ENCODE measurements around the gene NECTIN1.

NECTIN1 gene

DNA sequence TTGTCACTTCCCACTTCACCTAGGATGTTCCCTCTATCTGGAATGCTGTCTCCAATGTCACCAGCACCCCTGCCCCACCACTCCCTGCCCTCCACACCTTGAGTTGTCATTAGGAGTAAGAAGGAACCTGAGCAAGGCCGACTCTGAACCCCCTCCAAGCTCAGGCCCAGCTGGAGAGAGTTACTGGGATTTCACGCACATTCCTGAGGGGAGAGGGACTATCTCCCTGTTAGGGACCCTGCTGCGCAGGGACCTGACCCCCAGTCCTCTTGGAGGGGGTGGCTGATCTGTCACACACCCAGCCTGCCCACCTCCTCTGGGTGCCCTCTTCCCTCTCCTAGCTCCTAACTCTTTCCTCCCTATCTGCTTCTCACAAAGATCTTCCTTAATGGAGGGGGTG, 81.7 kb downstream of the NECTIN1 start:
- H3K4me3 ChIP-seq (ENCODE audit: low read depth, low read length): no peak overlapping the region
- no peaks in the 10 kb centered on the region for H3K36me3 ChIP-seq (replicated peaks)
- in situ Hi-C loops (cut with HindIII; ENCODE audit: low pct_ligation_motif_present, low sequenced_read_pairs): no loop called here
- H3K27me3 ChIP-seq (replicated peaks): peaks cover 1% of the 10 kb centered on the region
- TF ChIP-seq, protein P1, sequence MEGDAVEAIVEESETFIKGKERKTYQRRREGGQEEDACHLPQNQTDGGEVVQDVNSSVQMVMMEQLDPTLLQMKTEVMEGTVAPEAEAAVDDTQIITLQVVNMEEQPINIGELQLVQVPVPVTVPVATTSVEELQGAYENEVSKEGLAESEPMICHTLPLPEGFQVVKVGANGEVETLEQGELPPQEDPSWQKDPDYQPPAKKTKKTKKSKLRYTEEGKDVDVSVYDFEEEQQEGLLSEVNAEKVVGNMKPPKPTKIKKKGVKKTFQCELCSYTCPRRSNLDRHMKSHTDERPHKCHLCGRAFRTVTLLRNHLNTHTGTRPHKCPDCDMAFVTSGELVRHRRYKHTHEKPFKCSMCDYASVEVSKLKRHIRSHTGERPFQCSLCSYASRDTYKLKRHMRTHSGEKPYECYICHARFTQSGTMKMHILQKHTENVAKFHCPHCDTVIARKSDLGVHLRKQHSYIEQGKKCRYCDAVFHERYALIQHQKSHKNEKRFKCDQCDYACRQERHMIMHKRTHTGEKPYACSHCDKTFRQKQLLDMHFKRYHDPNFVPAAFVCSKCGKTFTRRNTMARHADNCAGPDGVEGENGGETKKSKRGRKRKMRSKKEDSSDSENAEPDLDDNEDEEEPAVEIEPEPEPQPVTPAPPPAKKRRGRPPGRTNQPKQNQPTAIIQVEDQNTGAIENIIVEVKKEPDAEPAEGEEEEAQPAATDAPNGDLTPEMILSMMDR (IDR thresholded peaks at IDR 0.05; ENCODE audit: low read depth, low read length, missing control alignments): no peak
- no peak for DNase-seq
- no peak overlapping the region for H3K27ac ChIP-seq

DNA sequence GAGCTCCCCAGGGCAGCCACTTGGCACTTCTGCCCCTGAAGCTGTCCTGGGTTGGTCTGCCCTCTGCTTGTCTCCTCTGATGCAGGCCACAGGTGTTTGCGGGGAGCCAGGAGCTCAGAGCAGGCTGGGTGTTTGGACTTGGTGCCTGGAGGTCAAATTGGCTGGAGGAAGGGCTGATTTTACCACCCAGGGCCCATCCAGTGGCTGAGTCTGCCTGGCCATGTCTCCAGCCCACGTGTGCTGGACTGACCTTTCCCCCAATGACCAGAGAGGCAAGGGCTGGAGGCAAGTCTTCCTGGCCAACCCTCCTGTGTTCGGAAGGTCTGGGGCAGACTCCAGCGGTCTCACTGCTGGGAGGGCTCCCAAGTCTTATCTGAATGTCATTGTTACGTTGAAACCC, 84.0 kb downstream of the NECTIN1 start:
- TF ChIP-seq, protein P1 (IDR thresholded peaks at IDR 0.05; ENCODE audit: low read depth, low read length, missing control alignments): no peak
- Histone ChIP-seq H3K4me3 (ENCODE audit: low read depth, low read length) (no peak overlapping the region), H3K27ac (no peak overlapping the region), H3K27me3 (replicated peaks) (peaks cover 1% of the 10 kb centered on the region), H3K36me3 (replicated peaks) (no peaks in the 10 kb centered on the region)
- in situ Hi-C loops (cut with HindIII; ENCODE audit: low pct_ligation_motif_present, low sequenced_read_pairs): no loop called here
- no peak for DNase-seq

DNA sequence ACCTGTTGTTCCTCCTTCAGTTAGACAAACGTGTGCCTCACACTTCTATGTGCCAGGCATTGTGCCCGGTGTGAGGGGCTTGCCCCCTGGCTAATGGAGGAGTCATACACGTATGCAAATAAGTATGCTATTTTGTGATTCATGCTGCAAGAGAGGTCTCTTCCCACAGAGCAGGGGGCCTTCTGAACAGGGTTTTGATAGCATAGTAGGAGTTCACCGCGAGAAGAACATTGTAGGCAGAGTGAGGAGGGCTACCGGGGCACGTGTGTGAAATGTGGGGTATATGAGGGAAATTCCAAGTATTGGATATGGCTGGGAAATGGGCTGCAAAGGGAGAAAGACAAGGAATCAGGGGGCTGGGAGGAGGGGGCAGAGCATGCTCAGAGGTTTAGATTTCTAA, 84.5 kb downstream of the NECTIN1 start:
- Histone ChIP-seq H3K36me3 (replicated peaks) (no peaks in the 10 kb centered on the region), H3K27ac (no peak overlapping the region), H3K4me3 (ENCODE audit: low read depth, low read length) (no peak overlapping the region), H3K27me3 (replicated peaks) (peaks cover 6% of the 10 kb centered on the region)
- TF ChIP-seq, protein P1 (IDR thresholded peaks at IDR 0.05; ENCODE audit: low read depth, low read length, missing control alignments): no peak
- DNase-seq: no peak
- in situ Hi-C loops (cut with HindIII; ENCODE audit: low pct_ligation_motif_present, low sequenced_read_pairs): no loop called here

DNA sequence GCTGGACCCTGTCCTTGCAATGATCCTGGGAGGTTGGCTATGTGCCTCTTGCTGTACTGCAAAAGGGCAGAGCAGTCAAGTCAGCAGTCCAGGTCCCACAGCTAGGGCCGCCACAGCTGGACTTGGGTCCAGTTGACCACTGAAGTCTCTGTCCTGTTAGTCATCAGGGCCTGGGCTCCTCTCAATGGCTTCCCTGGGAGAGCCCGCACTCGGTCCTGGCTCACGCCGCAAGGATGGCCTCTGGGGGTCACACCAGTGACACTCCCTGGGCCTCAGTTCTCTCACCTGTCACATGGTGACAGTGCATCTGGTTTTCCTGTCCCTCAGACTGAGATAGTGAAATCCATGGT, 85.1 kb downstream of the NECTIN1 start:
- DNase-seq: no peak
- H3K36me3 ChIP-seq (replicated peaks): no peaks in the 10 kb centered on the region
- H3K27ac ChIP-seq: no peak overlapping the region
- in situ Hi-C loops (cut with HindIII; ENCODE audit: low pct_ligation_motif_present, low sequenced_read_pairs): no loop called here
- H3K4me3 ChIP-seq (ENCODE audit: low read depth, low read length): no peak overlapping the region
- H3K27me3 ChIP-seq (replicated peaks): peaks cover 8% of the 10 kb centered on the region
- TF ChIP-seq, protein P1 (IDR thresholded peaks at IDR 0.05; ENCODE audit: low read depth, low read length, missing control alignments): no peak

DNA sequence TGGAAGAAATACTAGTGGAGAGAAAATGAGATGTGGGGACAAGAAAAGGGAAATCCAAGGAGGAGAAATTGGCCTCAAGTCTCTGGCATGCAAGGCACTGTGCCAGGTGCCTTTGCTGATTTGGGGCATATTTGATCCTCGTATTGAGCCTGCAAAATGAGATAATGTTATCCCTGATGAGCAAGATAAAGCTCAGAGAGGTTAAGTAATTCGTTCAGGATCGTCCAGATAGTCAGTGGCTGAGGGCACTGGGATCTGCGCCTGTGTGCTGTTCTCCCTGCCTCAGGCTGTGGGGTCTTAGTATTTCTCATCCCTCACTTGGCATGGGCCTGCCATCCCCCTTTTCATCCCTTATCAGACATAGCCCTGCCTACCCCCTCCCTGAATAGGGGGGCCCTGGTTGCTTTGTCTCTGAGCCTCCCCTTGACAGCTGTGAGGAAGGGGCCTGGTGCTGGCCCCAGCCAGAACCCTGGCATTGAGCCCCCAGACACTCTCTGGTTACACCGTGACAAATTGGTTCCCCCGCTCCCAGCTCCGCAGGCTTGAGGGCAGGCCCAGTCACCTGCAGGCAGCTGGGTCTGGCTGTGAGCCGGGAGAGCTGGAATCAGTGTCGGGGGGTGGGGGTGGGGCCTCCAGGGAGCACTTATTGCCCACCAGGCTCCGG, 85.7 kb downstream of the NECTIN1 start:
- no peaks in the 10 kb centered on the region for H3K36me3 ChIP-seq (replicated peaks)
- TF ChIP-seq, protein P1 (IDR thresholded peaks at IDR 0.05; ENCODE audit: low read depth, low read length, missing control alignments): no peak
- in situ Hi-C loops (cut with HindIII; ENCODE audit: low pct_ligation_motif_present, low sequenced_read_pairs): no loop called here
- no peak overlapping the region for H3K27ac ChIP-seq
- no peak for DNase-seq
- H3K27me3 ChIP-seq (replicated peaks): peaks cover 8% of the 10 kb centered on the region
- no peak overlapping the region for H3K4me3 ChIP-seq (ENCODE audit: low read depth, low read length)

Measured in brain microvascular endothelial cell (primary cell).